HG02852 (cell line): ENCODE results near the gene RAB27B.

Experiments used
- ATAC-seq: cut with Tn5 transposase; IDR thresholded peaks from one replicate; pipeline ENCODE4 v1.9.1; 2021; ENCODE audit warnings: mild to moderate bottlenecking, moderate library complexity; ENCODE audit not compliant: unreplicated experiment

Gene RAB27B

DNA sequence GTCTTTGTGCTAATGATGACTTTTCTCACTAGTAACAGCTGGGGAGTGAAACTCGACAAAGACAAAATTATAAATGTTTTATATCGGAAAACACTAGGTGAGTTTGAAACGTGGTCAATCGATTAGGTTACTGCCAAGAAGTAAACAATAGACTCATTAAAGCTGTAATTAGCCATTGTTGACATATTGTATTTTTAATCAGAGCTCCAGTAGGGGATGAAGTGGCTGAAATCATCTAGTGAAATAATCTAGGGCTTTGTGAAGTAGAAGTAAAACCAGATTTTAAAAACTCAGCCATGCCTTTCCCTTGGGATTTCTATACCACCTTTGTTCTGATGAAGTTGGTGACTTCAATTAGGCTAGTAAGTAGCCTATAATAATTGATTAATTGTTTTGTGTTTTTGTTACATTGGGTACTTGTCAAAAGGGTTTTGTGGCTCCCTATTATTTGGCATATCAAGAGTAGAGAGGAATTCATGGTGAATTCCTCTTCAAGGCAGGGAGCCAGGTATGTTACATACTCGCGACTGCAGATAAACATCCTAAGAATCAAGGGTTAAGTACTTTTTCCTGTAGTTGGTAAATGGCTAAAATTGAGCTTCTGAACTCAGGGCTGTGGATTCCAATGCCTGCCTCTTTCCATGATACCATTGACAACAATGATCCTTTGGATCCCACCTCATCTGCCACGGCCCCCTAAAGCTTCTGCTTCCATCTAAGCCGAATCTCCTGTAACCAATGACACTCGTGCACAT lies 31.6 kb downstream of the RAB27B start:
- ATAC-seq, result no peak

DNA sequence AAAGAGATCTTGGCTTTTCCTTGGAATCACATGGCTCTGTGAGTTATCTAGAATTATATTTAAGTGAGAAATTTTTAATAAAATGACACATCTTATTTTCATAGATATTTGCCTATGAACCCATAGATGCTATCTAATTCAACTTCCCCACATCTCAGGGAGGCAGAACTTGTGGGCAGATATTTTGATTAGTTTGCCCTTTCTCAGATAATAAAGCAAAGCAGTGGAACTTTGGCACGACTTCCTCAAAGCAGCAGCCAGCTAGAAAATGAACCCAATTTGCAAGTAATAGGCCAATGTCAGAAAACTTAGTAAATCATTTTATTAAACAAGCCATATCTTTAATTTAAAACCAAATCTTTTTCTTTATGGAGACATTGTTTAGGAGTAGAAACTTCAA lies 32.7 kb downstream of the RAB27B start:
- no peak for ATAC-seq

DNA sequence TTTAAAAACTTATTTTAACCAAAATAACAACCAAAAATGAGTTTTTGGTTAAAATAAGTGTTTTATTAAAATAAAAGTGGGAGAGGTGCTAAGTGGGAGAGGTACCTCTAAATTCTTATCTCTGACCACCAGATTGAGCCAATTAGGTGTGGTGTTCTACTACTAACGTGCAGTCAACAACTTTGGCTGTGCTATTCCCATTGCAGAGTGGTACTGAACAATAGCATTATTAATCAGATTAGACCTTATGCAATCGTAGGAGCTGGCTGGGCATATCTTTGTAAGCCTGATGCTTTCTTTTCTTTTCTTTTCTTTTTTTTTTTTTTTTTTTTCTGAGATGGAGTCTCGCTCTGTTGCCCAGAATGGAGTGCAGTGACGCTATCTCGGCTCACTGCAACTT lies 38.9 kb downstream of the RAB27B start:
- ATAC-seq, result no peak

DNA sequence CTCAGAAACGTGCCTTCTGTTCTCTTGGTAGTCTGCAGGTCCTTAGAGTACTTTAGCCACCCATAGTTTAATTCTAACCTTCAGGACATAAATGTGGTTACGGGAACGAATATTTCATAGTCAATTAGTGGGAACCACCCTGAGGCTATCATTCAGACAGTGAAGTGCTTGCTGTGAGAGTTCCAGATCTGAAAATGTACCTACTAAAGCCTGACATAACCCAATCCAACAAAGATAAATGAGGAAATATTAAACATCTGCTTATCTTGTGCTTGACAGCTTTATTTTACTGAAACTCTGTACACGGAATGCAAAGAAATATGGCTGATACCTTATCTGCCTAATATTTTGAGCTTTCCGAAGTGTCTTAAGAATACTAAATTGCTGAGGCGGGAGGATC lies 43.0 kb downstream of the RAB27B start:
- no peak for ATAC-seq

DNA sequence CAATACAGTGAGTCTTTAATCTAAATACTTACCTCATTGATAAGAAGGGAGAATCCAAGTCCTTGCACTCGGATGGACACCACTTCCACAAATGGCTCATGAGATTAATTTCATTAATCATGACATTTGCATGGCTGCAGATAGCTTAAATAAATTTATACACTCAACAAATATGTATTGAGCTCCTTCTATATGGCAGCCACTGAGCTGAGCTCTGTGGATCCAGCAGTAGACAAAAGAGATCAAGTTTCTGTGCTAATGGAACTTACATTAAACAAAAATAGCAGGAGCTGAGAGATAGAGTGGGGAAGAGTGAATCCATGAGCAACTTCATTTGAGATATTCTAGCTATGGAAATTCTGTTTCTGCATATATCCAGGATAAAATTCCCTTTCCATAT lies 44.4 kb downstream of the RAB27B start:
- no peak for ATAC-seq

DNA sequence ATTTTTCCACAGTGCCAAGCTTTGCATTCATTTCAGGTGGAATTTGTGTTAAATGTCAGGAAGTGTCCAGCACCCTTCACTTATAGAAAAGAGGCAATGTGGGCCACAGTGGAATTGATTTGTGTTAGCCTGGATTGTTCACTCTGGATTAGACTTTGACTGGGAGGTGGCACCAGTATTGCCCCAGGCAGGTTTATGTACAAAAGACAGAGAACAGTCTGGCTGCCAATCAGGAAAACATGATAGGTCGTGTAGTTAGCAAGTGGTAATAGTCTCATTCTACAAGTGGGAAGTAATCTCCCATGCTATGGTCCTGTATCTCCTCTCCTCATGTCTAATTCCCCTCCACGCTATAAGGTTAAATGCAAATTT lies 45.6 kb downstream of the RAB27B start:
- no peak for ATAC-seq

DNA sequence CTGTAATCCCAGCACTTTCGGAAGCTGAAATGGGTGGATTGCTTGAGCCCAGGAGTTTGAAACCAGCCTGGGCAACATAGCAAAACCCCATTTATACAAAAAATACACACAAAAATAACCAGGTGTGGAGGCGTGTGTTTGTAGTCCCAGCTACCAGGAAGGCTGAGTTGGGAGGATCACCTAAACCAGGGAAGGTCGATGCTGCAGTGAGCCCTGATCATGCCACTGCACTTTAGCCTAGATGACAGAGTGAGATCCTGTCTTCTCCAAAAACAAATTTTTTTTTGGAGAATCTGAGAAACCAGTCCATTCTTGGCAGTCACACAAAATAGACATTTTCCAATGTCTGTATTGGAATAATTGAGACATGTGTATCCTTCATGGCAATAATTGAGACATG lies 46.8 kb downstream of the RAB27B start:
- no peak for ATAC-seq

DNA sequence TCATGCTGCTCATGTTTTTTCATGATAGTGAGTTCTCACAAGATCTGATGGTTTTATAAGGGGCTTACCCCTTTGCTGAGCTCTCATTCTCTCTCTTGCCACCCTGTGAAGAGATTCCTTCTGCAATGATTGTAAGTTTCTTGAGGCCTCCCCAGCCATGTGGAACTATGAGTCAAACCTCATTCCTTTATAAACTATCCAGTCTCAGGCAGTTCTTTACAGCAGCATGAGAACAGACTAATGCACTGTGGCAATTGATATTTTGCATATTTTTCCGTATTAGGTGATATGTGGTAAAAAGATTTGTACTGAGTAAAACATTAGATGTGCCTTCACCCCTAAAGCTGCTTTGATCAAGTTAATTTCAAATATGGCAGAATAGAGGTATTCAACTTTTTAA lies 48.8 kb downstream of the RAB27B start:
- no peak for ATAC-seq

DNA sequence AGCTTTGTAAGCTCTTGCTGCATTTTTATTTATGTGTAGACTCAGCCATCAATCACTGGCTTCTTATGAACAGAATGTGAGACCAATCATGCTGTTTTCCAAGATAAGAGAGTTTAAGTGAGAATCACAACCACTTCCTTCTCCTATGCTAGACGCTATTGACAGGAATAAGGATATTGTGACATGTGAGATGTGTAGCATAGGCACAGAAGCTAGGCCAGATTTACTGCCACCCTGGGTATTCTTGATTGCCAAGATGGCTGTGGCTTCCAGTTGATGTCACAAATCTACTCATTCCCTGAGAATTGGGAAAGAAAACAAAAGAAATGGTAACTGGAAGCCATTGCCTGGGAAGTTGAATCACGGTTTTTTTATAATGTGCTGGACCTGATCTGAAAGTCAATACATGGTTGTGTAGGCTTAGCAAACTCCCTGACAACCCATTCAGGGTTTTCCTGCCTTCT lies 49.9 kb downstream of the RAB27B start:
- ATAC-seq, result no peak

DNA sequence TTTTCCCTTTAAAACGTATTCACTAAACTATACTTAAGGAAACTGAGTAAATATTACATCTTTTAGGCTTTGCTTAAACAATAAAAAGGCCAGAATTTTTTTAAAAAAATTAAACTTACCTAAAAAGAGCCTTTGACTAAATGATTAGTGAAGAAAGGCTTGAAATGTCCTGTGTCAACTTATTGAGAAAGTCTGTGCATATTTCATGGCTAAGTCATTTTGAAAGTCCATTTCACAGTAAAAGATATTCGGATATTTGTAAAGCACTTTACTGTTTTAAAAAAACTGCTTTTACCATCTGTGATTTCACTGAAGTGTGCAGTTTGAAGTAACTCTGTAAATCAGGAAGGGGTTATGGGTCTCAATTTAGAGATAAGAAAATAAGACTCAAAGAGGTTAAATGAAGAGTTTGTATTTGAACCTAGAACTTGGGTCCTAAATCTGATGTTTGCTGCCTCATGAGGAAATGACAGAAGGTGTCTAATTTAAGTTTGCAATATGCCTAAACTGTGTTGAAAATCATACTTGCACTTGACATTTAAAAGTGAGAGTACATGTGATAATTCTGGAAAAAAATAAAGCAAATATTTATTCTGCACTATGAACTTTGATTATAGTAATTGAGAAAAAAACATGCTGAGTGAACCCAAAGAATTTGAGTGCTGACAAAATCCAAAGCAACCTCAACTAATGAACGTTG lies 50.5 kb downstream of the RAB27B start:
- ATAC-seq, result no peak

DNA sequence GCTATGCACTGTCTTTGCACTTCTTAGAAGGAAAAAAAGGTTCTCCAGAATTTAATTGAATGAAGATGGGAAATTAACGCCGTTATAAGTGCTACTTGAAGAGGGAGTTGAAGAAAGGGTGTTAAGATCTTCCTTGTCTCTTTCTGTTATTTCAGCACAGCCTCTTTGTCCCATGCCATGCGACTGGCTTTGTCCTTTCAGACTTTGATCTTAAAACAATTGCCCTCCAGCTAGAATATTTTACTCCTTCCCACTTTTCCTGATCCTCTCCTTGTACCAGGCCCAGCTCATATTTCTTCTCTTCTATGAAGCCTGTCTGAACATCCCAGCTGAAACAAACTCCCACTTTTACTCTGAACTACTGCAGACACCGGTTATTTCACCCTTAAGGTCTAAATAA lies 51.4 kb downstream of the RAB27B start:
- ATAC-seq, result no peak

DNA sequence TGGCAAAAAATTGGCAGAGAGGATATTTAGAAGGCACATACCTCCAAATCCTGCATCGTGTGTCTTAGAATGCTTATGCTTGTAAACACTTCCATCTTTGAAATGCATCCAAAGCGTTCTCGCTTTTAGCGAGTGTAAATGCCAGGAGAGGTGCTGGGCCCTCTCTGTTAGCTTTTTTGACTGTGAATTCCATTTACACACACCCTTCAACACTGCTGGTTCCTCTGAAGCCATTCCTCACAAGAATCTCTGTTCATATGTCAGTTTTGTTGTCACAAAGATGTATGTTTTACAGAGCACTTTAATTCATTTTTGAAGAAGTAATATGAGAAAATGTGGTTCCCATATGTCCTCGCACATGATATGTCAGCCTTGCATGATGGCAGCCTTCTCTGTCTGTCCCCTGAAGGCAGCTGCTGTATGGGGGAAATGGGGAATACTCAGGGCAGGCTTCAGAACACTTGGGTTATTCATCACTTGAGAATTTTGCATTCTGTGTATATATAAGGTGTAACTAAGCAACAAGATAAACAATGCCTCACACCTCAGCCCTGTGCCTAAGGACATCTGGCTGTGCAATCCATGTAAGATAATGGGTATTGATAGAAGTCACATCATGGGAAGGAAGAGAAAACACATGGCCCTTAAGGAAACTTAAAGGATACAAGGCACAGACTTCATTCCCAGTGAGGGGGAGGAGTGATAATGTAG lies 52.3 kb downstream of the RAB27B start:
- ATAC-seq, result no peak

DNA sequence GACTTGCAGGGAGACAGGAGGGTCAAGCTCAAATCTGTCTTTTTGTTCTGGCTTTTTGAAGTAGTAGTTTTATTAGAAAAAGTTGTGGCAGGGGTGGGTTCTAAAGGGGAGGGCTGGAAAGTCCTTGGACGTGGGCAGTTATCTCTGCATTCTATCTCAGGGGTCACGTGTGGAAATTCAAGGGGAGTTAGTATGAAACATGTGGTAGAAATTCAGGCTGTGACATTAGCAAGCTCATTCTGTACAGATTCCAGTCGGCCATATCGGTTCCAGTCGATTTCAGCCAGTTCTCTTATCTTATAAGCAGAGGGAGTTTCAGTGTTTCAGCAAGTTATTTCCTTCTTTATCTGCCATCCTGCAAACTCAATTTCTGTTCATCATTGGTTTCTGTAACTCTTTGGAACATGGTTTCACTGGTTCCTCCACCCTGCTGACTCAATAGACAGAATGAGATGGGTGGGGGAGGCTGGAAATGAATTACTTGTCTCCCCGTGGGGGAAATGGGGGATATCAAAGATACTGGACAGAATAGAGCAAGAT lies 53.0 kb downstream of the RAB27B start:
- ATAC-seq, result no peak

DNA sequence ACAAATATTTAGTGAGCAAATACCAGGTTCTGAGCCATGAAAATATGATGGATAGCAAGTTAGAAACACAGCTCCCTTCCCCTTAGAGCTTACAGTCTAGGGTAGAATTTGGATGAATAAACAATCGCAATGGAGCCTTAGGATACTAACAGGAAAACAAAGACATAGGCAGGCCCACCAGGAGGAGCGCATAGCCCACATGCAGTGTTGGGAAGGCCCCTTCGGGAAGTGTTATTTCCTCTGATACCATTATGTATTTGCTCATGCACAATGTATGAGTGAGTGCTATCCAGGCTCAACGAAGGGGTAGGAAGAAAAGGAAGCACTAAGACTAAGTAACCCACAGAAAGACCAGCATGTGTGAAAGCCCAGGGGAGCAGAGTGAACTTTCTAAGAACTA lies 54.0 kb downstream of the RAB27B start:
- ATAC-seq, result no peak

DNA sequence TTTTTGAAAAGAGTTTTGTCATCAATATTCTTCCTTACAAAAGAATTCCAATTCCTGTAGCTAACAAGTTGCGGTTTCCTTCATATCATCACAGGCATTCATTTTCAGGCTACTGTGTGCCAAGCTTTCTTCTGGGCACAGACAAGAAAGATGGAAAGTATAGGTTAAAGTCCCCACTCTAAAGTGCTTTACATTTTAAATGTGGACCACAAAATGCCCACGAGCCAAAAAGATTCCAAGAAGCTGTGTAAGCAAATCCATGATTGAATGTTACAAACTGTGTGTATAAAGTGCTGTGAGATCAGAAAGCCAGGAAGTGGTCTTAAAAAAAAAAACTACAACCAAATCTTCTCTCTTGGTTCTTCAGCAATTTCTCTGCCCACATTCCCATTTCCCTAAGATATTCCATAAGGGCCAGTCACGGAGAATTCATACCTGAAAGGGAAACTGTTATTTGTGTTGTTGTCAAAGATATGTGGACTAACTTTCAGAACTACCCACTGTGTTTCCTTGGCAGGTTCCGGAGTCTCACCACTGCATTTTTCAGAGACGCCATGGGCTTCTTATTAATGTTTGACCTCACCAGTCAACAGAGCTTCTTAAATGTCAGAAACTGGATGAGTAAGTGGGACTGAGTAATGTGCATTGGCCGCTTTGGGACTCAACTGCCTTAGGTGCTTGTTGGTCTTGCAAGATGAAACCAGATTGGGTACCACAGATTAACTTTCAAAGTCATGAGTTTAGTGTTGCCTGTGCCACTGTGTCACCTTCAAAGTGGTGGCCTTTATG lies 55.7 kb downstream of the RAB27B start:
- no peak for ATAC-seq

DNA sequence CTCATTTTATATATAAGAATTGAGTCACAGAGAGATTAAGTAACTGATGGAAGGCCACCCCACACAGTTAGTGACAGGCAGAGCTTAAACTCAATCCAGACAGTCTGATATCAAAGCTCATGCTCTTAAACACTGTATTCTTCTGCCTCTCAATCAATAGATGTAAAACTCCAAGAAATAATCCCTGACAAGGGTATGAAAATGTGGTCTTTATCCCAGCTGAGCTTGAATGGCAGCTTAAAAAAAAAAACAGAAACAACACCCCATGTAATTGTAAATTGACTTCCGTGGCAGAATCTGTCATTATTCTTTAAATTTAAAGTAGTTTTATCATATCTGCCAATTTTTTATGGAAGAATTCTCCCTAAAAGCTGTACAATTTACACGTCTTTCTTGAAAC lies 60.1 kb downstream of the RAB27B start:
- no peak for ATAC-seq

DNA sequence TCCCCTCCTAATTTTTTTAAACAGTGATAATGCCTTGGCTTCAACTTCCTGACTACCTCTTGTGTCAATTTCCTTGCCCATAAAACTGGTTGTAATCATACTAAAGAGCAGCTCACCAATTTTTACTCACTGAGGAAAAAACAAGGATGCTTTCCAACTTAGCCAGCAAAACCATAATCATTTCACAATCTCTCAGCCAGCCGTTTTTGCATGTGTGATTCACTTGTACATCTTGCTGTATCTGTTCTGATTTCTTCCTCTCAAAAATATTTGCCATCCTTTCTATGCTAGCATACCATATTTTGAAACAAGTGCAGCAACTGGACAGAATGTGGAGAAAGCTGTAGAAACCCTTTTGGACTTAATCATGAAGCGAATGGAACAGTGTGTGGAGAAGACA lies 60.7 kb downstream of the RAB27B start:
- ATAC-seq, result no peak

DNA sequence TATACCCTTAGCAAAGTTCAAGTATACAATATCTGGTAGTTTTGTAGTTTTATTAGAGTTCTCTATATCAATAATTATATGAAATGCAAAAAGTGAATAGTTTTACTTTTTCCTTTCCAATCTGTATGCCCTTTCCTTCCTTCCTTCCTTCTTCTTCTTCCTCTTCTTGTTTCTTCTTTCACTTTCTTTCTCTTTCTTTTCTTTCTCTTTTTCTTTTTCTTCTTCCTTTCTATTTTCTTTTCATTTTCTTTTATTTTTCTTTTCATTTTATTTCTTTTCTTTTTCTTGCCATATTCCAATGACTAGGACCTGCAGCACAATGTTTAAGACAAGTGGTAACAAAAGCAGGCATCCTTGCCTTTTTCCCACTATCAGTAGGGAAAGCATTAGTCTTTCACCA lies 71.2 kb downstream of the RAB27B start:
- ATAC-seq, result no peak

DNA sequence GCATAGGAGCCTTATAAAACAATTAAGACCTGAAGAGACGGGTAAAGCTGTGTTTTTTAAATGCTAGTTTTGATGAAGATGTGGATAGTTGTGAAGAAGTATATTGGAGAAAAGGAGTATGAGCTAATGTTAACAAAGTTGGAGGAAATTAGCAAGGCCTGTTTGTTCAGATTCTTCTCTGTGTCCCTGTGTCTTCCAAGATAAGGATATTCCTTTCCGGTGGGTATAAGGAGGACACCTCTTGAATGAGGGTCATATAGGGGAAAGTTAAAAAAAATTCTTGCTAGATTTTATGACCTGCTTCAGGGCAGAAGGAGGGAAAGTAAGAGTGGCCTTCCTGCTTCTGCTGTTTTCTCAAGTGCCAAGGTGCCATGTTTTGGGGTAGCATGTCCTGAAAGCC lies 72.0 kb downstream of the RAB27B start:
- ATAC-seq, result no peak

DNA sequence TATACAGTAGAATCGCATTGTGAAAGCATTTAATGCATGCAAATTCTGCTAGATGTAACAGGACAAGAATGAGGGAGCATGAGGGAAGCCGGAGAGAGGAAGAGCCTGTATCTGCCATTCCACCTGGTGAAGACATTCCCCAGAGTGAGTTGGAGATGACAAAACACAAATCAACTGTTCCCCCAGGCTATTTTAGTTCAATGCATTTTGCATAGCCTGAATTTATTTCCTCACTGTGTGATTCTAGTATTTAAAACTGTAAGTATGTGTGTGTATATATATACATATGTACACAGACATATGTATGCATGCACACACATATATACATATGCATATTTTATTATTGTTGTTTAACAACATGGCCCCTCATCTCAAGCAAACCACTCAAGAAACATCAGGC lies 76.3 kb downstream of the RAB27B start:
- ATAC-seq, result no peak

DNA sequence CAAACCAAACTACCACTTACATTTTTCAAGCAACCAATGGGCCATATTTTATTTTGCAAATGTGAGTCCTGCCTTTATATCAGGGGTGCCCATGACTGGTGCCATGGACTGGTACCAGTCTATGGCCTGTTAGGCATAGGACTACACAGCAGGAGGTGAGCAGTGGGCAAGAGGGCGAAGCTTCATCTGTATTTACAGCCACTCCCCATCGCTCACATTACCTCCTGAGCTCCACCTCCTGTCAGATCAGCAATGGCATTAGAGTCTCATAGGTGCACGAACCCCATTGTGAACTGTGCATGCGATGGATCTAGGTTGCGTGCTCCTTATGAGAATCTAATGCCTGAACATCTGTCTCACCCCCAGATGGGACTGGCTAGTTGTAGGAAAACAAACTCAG lies 77.4 kb downstream of the RAB27B start:
- no peak for ATAC-seq
